ENCODE data around the gene TMEM52. TPM values are rescaled to one million over a fixed set of nuclear protein-coding genes. Genes with fewer than 3 reads are reported as not detected.
"Not testable (repeated sequence)": the region's sequence is repeated elsewhere in the genome, so short reads cannot be mapped to it uniquely, and the experiment has no call there.

Gene TMEM52
- total RNA-seq, 3 donors from 2014 or later (not counting 1 experiment from before 2014, with no cell fraction given), result 0.41 TPM; not detected in 2

DNA sequence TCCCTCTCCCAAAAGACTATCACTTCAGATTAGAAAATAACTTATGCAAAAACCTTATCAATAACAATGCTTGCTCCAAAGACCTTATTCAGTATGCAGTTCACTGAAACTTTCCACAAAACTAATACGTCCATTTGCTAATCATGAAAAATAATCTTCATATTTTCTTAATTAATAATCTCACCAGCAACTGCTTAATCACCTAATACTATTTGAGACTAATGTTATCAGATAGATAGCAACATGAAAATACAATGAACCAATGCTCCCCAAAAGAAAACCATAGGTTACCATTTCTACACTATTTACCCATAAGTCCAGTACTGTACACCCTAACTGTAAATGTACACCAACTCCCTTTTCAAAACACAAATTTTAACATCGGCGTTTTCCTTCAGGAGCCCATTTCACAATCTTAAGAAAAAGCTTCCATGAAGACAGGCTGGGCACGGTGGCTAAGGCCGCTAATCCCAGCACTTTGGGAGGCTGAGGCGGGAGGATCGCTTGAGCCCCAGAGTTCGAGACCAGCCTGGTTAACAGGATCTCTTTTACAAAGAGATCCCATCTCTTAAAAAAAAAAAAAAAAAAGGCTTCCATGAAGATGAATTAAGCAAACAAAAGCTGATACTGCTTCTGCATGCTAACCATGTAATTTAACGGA, 29.9 kb downstream of the TMEM52 start:
- 9% methylated on average over 9 of the region's 9 CpGs for WGBS (ENCODE audit: insufficient coverage)
- Histone ChIP-seq H3K4me3 (ENCODE audit: low read length) (peak overlapping the region; percentile 73), H3K9me3 (ENCODE audit: control insufficient read depth, insufficient read depth, low read length) (no peaks in the 10 kb centered on the region), H3K27me3 (ENCODE audit: control insufficient read depth, insufficient read depth, low read length) (no peaks in the 10 kb centered on the region), H3K4me1 (ENCODE audit: control insufficient read depth, insufficient read depth, low read length) (peaks cover 56% of the 10 kb centered on the region), H3K27ac (ENCODE audit: low read length) (peak overlapping the region; percentile 93), H3K36me3 (ENCODE audit: control insufficient read depth, insufficient read depth, low read length) (no peaks in the 10 kb centered on the region)
- ATAC-seq (no peak), DNase-seq (no peak)
- intact Hi-C loops (cut with micrococcal nuclease), result loop anchor here (5.0 kb wide), 1 partner anchor 107 kb away; no protein-coding TSS in a partner anchor
- no peak for TF ChIP-seq CTCF (IDR thresholded peaks at IDR 0.05)
- no peaks in the 10 kb centered on the region for H3K9me3 Mint-ChIP-seq
- H3K27me3 Mint-ChIP-seq (ENCODE audit: low read depth in 2 of 2), result no peaks in the 10 kb centered on the region
- peaks cover 40 to 49% of the 10 kb centered on the region in 2 donors for H3K4me1 Mint-ChIP-seq
- no peaks in the 10 kb centered on the region for H3K36me3 Mint-ChIP-seq
- H3K4me3 Mint-ChIP-seq, result peak overlapping the region; percentile 84
- peak overlapping the region; percentile 80 to 81 for H3K27ac Mint-ChIP-seq

DNA sequence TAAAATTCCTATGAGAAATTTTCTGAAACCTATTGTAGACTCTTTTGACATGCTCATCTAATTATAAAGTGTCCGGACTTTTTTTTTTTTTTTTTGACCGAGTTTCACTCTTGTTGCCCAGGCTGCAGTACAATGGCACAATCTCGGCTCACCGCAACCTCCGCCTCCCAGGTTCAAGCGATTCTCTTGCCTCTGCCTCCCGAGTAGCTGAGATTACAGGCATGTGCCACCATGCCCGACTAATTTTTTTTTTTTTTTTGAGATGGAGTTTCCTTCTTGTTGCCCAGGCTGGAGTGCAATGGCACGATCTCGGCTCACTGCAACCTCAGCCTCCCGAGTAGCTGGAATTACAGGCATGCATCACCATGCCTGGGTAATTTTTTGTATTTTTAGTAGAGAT, 35.2 kb downstream of the TMEM52 start:
- H3K36me3 Mint-ChIP-seq; H3K27me3 ChIP-seq (ENCODE audit: control insufficient read depth, insufficient read depth, low read length); ATAC-seq; H3K27me3 Mint-ChIP-seq (ENCODE audit: low read depth in 2 of 2); H3K27ac ChIP-seq (ENCODE audit: low read length); H3K9me3 ChIP-seq (ENCODE audit: control insufficient read depth, insufficient read depth, low read length); H3K36me3 ChIP-seq (ENCODE audit: control insufficient read depth, insufficient read depth, low read length); H3K4me3 ChIP-seq (ENCODE audit: low read length); DNase-seq; H3K9me3 Mint-ChIP-seq: not testable (repeated sequence)
- 82% methylated on average over 11 of the region's 11 CpGs for WGBS (ENCODE audit: insufficient coverage)
- H3K4me1 ChIP-seq (ENCODE audit: control insufficient read depth, insufficient read depth, low read length), result peaks cover 75% of the 10 kb centered on the region
- peak overlapping the region; percentile 71 to 86 for H3K27ac Mint-ChIP-seq
- intact Hi-C loops (cut with micrococcal nuclease), result loop anchor here (5.0 kb wide), 1 partner anchor 37 kb away; no protein-coding TSS in a partner anchor
- H3K4me1 Mint-ChIP-seq, result peaks cover 69 to 70% of the 10 kb centered on the region in 2 donors
- peak overlapping the region; percentile 28 for H3K4me3 Mint-ChIP-seq

- ATAC-seq (no peak), DNase-seq (no peak)
- Mint-ChIP-seq H3K9me3 (no peaks in the 10 kb centered on the region), H3K27ac (peak overlapping the region; percentile 71 to 86), H3K27me3 (ENCODE audit: low read depth in 2 of 2) (no peaks in the 10 kb centered on the region), H3K36me3 (no peaks in the 10 kb centered on the region), H3K4me3 (peak overlapping the region; percentile 57), H3K4me1 (peaks cover 69 to 70% of the 10 kb centered on the region in 2 donors)
- no peaks in the 10 kb centered on the region for H3K9me3 ChIP-seq (ENCODE audit: control insufficient read depth, insufficient read depth, low read length)
- 54% methylated on average over 4 of the region's 4 CpGs for WGBS (ENCODE audit: insufficient coverage)
- H3K27me3 ChIP-seq (ENCODE audit: control insufficient read depth, insufficient read depth, low read length), result no peaks in the 10 kb centered on the region
- TF ChIP-seq CTCF (IDR thresholded peaks at IDR 0.05), result no peak
- intact Hi-C loops (cut with micrococcal nuclease), result loop anchor here (5.0 kb wide), 1 partner anchor 36 kb away; no protein-coding TSS in a partner anchor
- no peak overlapping the region for H3K27ac ChIP-seq (ENCODE audit: low read length)
- no peak overlapping the region for H3K4me3 ChIP-seq (ENCODE audit: low read length)
- H3K36me3 ChIP-seq (ENCODE audit: control insufficient read depth, insufficient read depth, low read length), result peaks cover 7% of the 10 kb centered on the region
- H3K4me1 ChIP-seq (ENCODE audit: control insufficient read depth, insufficient read depth, low read length), result peaks cover 75% of the 10 kb centered on the region
Measured at GRCh38 chr1:1883092-1883873, 35.8 kb downstream of the TMEM52 start.

GRCh38 chr1:1881727-1882126, 37.4 kb downstream of the TMEM52 start:
- Histone ChIP-seq H3K9me3 (ENCODE audit: control insufficient read depth, insufficient read depth, low read length) (no peaks in the 10 kb centered on the region), H3K27ac (ENCODE audit: low read length) (no peak overlapping the region), H3K4me1 (ENCODE audit: control insufficient read depth, insufficient read depth, low read length) (peaks cover 70% of the 10 kb centered on the region), H3K4me3 (ENCODE audit: low read length) (no peak overlapping the region), H3K36me3 (ENCODE audit: control insufficient read depth, insufficient read depth, low read length) (peaks cover 7% of the 10 kb centered on the region), H3K27me3 (ENCODE audit: control insufficient read depth, insufficient read depth, low read length) (no peaks in the 10 kb centered on the region)
- peak; percentile 4 to 33 (median 29) for ATAC-seq
- Mint-ChIP-seq H3K27me3 (ENCODE audit: low read depth in 2 of 2) (no peaks in the 10 kb centered on the region), H3K4me1 (peaks cover 65 to 68% of the 10 kb centered on the region in 2 donors), H3K27ac (peak overlapping the region; percentile 71 to 86), H3K4me3 (peak overlapping the region; percentile 63), H3K36me3 (no peaks in the 10 kb centered on the region), H3K9me3 (no peaks in the 10 kb centered on the region)
- no peak for DNase-seq
- WGBS (ENCODE audit: insufficient coverage), result 90% methylated on average over 6 of the region's 6 CpGs
- TF ChIP-seq CTCF (IDR thresholded peaks at IDR 0.05), result no peak
- intact Hi-C loops (cut with micrococcal nuclease), result loop anchor here (5.0 kb wide), 1 partner anchor 34 kb away; no protein-coding TSS in a partner anchor

All from natural killer cell (primary cell).